Activated naive CD4-positive, alpha-beta T cell treated with anti-CD3 and anti-CD28 coated beads for 36 hours (primary cell): ENCODE data around the gene NPIPB4. TPM values are rescaled to one million over a fixed set of nuclear protein-coding genes. Genes with fewer than 3 reads are reported as not detected.
"Not testable (repeated sequence)": the region's sequence is repeated elsewhere in the genome, so short reads cannot be mapped to it uniquely, and the experiment has no call there.

Experiments used
- CTCF ChIA-PET: fragments of 350-600 bp; sonication (Branson Sonifier 250); formaldehyde crosslinking; loops from one replicate; lab custom pipeline; 2021; ENCODE audit warnings: antibody characterized with exemption; lab: Charles Lee
- DNase-seq: peaks from one replicate; pipeline ENCODE4 v3.0.0-alpha.2; 2020
- H3K27ac Mint-ChIP-seq: one replicate; pipeline ENCODE4 v1.8.0; 2021; ENCODE audit warnings: mild to moderate bottlenecking, mixed read lengths
- H3K27me3 Mint-ChIP-seq: one replicate; pipeline ENCODE4 v1.8.0; 2021; ENCODE audit warnings: low read depth, mixed read lengths
- H3K36me3 Mint-ChIP-seq: one replicate; pipeline ENCODE4 v1.8.0; 2021; ENCODE audit warnings: low read depth, mixed read lengths
- H3K4me1 Mint-ChIP-seq: one replicate; pipeline ENCODE4 v1.8.0; 2021; ENCODE audit warnings: low read depth, mixed read lengths
- H3K4me3 Mint-ChIP-seq: one replicate; pipeline ENCODE4 v1.8.0; 2021; ENCODE audit warnings: mild to moderate bottlenecking, moderate library complexity, mixed read lengths
- H3K9me3 Mint-ChIP-seq: one replicate; pipeline ENCODE4 v1.8.0; 2021; ENCODE audit warnings: mixed read lengths
- intact Hi-C: fragments of 100-400 bp; cut with micrococcal nuclease; formaldehyde crosslinking; loops from one replicate; pipeline ENCODE4 v1.15.1; 2023
- total RNA-seq, 2 experiments: library from RNA; stranded (reverse); gene quantifications; one replicate each; pipeline ENCODE4 v1.2.3, GENCODE V29; 2021

The NPIPB4 gene
- 10 to 100 TPM; 91.9 to 94.9 TPM for total RNA-seq

DNA sequence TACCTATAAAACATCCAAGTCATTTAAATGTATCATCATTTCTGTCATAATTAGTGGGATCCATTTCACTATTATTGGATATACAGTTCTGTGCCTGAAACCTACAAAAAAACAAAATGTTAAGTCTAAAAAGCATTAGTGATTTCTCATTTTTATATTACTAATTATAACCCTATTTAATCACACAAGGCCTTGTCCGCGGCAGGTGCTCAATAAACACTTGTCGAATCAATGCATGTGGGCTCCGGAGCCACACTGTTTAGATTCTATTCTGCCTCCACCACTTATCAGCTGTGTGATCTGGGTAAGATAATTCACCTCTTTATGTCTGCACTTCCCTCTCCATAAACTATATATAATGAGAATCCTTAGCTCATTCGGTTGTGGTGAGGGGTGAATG, at the start of gene NPIPB4:
TSS of gene NPIPB4 (minus strand) at position 101 of the 400 bp plus-strand sequence. CDS start 378 bp downstream, outside the sequence.
- H3K9me3 Mint-ChIP-seq, H3K4me3 Mint-ChIP-seq, H3K27me3 Mint-ChIP-seq, intact Hi-C loops, H3K27ac Mint-ChIP-seq, CTCF ChIA-PET, H3K36me3 Mint-ChIP-seq, H3K4me1 Mint-ChIP-seq, DNase-seq: not testable (repeated sequence)

DNA sequence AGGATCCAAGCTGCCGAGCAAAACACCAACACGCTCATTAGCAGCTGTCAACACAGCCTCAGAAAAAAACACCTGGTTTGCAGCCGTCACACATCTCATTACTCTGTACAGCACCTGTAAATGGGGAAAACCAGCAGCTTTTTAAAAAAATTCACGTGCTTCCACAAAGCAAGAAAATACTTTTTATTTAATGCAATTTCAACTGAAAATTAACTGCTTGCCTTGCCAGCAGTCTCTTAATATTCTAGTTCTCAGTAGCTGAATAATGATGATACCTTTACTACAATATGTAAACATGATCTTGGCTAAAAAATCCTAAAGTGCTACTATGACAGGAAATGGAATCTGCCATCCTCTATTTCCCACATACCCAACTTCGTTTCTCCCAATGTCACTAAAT, 41.4 kb upstream of the NPIPB4 start:
- H3K27ac Mint-ChIP-seq, H3K4me3 Mint-ChIP-seq, H3K4me1 Mint-ChIP-seq, H3K27me3 Mint-ChIP-seq, DNase-seq, intact Hi-C loops, CTCF ChIA-PET, H3K9me3 Mint-ChIP-seq, H3K36me3 Mint-ChIP-seq: not testable (repeated sequence)

DNA sequence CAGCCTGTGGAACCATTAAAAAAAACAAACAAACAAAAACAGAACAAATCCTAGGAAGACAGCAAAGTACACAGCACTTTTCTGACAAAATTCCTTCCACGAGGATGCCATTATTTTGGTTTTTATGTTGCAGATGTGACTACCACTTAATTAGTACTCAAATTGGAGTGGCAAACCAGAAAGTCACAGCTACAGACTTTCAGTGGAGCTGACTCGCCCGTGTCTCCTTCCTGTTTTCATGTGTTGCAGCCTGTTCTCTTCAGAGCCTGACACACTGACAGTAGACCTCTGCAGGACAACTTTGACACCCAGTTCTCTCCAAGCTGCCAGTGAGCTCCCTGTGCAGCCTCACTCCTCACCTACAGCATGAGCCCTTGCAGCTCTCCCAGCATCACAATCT, 24.4 kb upstream of the NPIPB4 start:
- H3K9me3 Mint-ChIP-seq, H3K4me1 Mint-ChIP-seq, intact Hi-C loops, H3K27me3 Mint-ChIP-seq, CTCF ChIA-PET, H3K27ac Mint-ChIP-seq, H3K36me3 Mint-ChIP-seq, H3K4me3 Mint-ChIP-seq: not testable (repeated sequence)
- peak; percentile 53 for DNase-seq

DNA sequence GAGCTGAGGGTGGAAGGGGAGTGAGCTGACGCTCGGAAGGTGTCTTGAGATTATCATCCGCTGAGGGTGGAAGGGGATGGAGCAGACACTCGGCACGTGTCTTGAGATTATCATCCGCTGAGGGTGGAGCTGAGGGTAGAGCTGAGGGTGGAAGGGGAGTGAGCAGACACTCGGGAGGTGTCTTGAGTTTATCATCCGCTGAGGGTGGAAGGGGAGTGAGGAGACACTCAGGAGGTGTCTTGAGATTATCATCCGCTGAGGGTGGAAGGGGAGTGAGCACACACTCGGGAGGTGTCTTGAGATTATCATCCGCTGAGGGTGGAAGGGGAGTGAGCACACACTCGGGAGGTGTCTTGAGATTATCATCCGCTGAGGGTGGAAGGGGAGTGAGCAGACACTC, 20.4 kb downstream of the NPIPB4 start:
- peak overlapping the region; percentile 70 for H3K4me3 Mint-ChIP-seq
- H3K9me3 Mint-ChIP-seq, DNase-seq, intact Hi-C loops, H3K36me3 Mint-ChIP-seq, H3K27me3 Mint-ChIP-seq, CTCF ChIA-PET, H3K4me1 Mint-ChIP-seq, H3K27ac Mint-ChIP-seq: not testable (repeated sequence)

DNA sequence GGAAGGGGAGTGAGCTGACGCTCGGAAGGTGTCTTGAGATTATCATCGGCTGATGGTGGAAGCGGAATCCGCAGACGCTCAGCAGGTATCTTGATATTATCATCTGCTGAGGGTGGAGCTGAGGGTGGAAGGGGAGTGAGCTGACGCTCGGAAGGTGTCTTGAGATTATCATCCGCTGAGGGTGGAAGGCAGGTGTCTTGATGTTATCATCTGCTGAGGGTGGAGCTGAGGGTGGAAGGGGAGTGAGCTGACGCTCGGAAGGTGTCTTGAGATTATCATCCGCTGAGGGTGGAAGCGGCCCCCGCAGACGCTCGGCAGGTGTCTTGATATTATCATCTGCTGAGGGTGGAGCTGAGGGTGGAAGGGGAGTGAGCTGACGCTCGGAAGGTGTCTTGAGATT, 21.2 kb downstream of the NPIPB4 start:
- DNase-seq, H3K4me1 Mint-ChIP-seq, H3K27me3 Mint-ChIP-seq, intact Hi-C loops, CTCF ChIA-PET, H3K9me3 Mint-ChIP-seq, H3K36me3 Mint-ChIP-seq, H3K27ac Mint-ChIP-seq: not testable (repeated sequence)
- peak overlapping the region; percentile 42 for H3K4me3 Mint-ChIP-seq

DNA sequence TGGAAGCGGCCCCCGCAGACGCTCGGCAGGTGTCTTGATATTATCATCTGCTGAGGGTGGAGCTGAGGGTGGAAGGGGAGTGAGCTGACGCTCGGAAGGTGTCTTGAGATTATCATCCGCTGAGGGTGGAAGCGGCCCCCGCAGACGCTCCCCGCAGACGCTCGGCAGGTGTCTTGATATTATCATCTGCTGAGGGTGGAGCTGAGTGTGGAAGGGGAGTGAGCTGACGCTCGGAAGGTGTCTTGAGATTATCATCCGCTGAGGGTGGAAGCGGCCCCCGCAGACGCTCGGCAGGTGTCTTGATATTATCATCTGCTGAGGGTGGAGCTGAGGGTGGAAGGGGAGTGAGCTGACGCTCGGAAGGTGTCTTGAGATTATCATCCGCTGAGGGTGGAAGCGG, 21.8 kb downstream of the NPIPB4 start:
- CTCF ChIA-PET, DNase-seq, H3K4me3 Mint-ChIP-seq, H3K27me3 Mint-ChIP-seq, intact Hi-C loops, H3K27ac Mint-ChIP-seq, H3K9me3 Mint-ChIP-seq, H3K4me1 Mint-ChIP-seq, H3K36me3 Mint-ChIP-seq: not testable (repeated sequence)

DNA sequence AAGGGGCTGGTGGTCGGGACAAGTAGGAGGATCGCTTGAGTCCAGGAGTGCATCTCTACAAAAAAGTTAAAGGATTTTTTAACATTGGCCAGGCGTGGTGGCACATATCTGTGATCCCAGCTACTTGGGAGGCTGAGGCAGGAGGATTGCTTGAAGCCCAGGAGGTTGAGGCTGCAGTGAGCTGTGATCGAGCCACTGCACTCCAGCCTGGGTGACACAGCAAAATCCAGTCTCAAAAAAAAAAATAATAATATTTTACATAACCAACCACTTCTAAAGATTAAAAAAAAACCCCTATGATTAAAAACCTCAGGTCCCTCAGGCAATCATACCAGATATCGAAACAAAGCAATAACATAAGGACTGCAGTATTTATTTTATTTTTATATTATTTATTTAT, 23.3 kb downstream of the NPIPB4 start:
- H3K36me3 Mint-ChIP-seq, H3K4me3 Mint-ChIP-seq, H3K27ac Mint-ChIP-seq, H3K4me1 Mint-ChIP-seq, intact Hi-C loops, H3K27me3 Mint-ChIP-seq, CTCF ChIA-PET, H3K9me3 Mint-ChIP-seq, DNase-seq: not testable (repeated sequence)

DNA sequence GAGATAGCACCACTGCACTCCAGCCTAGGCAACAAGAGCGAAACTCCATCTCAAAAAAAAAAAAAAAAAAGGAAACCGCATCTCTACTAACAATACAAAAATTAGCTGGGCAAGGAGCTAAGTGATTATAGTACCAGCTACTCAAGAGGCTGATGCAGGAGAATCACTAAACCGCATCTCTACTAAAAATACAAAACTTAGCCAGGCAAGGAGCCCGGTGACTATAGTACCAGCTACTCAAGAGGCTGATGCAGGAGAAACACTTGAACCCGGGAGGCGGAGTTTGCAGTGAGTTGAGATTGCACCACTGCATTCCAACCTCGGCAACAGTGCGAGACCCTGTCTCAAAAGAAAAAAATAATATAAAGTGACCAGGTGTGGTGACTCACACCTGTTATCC, 27.6 kb downstream of the NPIPB4 start:
- H3K27ac Mint-ChIP-seq, H3K4me3 Mint-ChIP-seq, H3K27me3 Mint-ChIP-seq, DNase-seq, CTCF ChIA-PET, H3K9me3 Mint-ChIP-seq, H3K36me3 Mint-ChIP-seq, H3K4me1 Mint-ChIP-seq, intact Hi-C loops: not testable (repeated sequence)

DNA sequence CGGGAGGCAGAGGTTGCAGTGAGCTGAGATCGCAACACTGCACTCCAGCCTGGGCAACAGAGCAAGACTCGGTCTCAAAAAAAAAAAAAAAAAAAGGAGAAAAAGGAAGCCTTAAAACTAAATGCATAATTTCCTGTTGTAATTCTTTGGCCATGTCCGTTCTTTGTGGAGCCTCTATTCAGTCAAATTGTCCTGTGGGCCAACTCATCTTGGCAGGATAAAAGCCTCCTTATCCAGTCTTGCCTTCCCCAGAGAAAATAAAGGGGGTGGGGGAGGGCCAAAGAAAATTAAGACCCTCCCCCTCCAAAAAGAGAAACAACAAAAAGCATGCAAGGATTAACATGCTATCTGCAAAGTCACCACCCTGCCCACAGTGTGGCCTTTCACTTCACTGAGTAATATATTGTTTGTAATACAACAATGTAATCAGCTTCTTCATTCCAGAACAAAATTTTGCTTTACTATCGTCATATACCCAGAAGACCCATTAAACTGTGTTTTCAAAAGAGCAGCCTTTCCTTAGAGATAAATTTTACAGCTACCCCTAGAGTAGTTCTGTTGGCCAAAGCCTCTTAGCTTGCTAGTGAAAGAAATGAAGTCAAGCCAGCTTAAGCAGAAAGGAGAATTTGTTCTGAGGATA, 31.4 kb downstream of the NPIPB4 start:
- H3K4me1 Mint-ChIP-seq, H3K27ac Mint-ChIP-seq, H3K4me3 Mint-ChIP-seq, H3K36me3 Mint-ChIP-seq, DNase-seq, CTCF ChIA-PET, H3K27me3 Mint-ChIP-seq, intact Hi-C loops, H3K9me3 Mint-ChIP-seq: not testable (repeated sequence)

DNA sequence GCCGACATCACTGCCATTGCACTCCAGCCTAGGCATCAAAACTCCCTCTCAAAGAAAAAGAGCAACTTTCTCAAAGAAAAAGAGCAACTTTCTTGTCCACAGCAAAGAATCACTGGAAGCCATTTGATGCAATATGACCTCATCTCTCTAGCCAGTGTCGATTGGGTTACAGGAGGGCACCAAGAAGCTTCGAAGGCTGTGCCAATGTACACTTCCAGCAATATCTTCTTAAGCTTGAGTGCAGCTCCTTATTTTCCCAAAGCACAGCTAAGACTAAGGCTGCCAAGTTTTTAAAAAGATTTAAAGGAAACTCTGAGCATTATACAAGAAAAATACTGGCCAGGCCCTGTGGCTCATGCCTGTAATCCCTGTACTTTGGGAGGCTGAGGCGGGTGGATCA, 32.0 kb downstream of the NPIPB4 start:
- H3K27ac Mint-ChIP-seq, DNase-seq, H3K27me3 Mint-ChIP-seq, H3K36me3 Mint-ChIP-seq, intact Hi-C loops, H3K4me1 Mint-ChIP-seq, H3K9me3 Mint-ChIP-seq, CTCF ChIA-PET, H3K4me3 Mint-ChIP-seq: not testable (repeated sequence)

DNA sequence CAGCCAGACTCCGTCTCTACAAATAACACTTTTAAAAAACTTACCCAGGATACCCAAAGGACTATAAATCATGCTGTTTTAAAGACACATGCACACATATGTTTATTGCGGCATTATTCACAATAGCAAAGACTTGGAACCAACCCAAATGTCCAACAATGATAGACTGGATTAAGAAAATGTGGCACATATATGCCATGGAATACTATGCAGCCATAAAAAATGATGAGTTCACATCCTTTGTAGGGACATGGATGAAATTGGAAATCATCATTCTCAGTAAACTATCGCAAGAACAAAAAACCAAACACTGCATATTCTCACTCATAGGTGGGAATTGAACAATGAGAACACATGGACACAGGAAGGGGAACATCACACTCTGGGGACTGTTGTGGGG, 34.3 kb downstream of the NPIPB4 start:
- DNase-seq, H3K27ac Mint-ChIP-seq, H3K4me3 Mint-ChIP-seq, H3K27me3 Mint-ChIP-seq, H3K36me3 Mint-ChIP-seq, CTCF ChIA-PET, H3K9me3 Mint-ChIP-seq: not testable (repeated sequence)
- intact Hi-C loops, result loop anchor here (5.0 kb wide), 1 partner anchor 369 kb away; no protein-coding TSS in a partner anchor
- H3K4me1 Mint-ChIP-seq, result peaks cover 15% of the 10 kb centered on the region

DNA sequence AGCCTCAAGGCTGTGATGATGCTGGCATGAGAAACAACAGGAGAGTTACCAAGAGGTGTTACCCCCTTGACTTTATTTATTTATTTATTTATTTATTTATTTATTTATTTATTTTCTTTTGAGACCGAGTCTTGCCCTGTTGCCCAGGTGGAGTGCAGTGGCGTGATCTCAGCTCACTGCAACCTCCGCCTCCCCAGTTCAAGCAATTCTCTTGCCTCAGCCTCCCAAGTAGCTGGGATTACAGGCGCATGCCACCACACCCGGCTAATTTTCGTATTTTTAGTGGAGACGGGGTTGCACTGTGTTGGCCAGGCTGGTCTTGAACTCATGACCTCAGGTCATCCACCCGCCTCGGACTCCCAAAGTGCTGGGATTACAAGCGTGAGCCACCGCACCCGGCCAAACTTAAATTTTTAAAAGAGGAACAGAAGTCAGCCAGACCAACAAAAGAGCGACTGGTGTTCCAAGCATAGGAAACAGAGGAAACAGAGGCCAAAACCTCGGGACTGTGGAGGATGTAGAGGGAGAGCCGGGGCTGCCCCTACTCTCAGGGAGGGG, 36.6 kb downstream of the NPIPB4 start:
- H3K9me3 Mint-ChIP-seq, H3K27me3 Mint-ChIP-seq, DNase-seq, H3K36me3 Mint-ChIP-seq: not testable (repeated sequence)
- H3K4me1 Mint-ChIP-seq, result peaks cover 19% of the 10 kb centered on the region
- intact Hi-C loops, result loop anchor here (2.0 to 5.0 kb wide), 3 partner anchors 132 to 371 kb away; partner anchors contain the start of genes METTL9 and UQCRC2
- peak overlapping the region; percentile 91 for H3K4me3 Mint-ChIP-seq
- CTCF ChIA-PET, result interaction anchor here (1.3 kb wide), 1 partner anchor 112 kb away, joined by 4 read pairs; no protein-coding TSS in a partner anchor
- H3K27ac Mint-ChIP-seq, result peak overlapping the region; percentile 98
